ENCODE data around the gene SLC46A3.
A peak's percentile ranks its signal among the peaks of the same experiment; 100 is the strongest.

SLC46A3 gene

GRCh38 chr13:28671126-28671792 lies 47.5 kb downstream of the SLC46A3 start:
- no peak for ATAC-seq (ENCODE audit: insufficient read depth, low read depth)
- H3K4me3 ChIP-seq (ENCODE audit: low read depth in 1 of 2, low read length in 2 of 2): no peak overlapping the region
- no peaks in the 10 kb centered on the region for H3K9me3 ChIP-seq (ENCODE audit: insufficient read depth, low read length, severe bottlenecking)
- H4K20me1 ChIP-seq (ENCODE audit: insufficient read depth, low read length): peaks cover 26% of the 10 kb centered on the region; the same call in 1 of the 2 replicates
- peaks cover 94% of the 10 kb centered on the region for H3K36me3 ChIP-seq (ENCODE audit: insufficient read depth, low read length)
- peaks cover 51% of the 10 kb centered on the region for H3K79me2 ChIP-seq (ENCODE audit: insufficient read depth, low read length)
- peaks cover 7% of the 10 kb centered on the region; the same call in 1 of the 2 replicates for H3K4me1 ChIP-seq (ENCODE audit: insufficient read depth, low read length)
- H3K4me2 ChIP-seq (ENCODE audit: insufficient read depth, low read length): no peak overlapping the region
- no peak overlapping the region for H2AFZ ChIP-seq (ENCODE audit: low read depth, low read length)
- no peak for DNase-seq
- no peak overlapping the region for H3K9ac ChIP-seq (ENCODE audit: low read depth, low read length)
- H3K27ac ChIP-seq (ENCODE audit: low read length): no peak overlapping the region
- no peaks in the 10 kb centered on the region for H3K27me3 ChIP-seq (ENCODE audit: insufficient read depth, low read length, poor library complexity)
- TF ChIP-seq CTCF (IDR thresholded peaks at IDR 0.05; ENCODE audit: borderline replicate concordance, extremely low read depth, low read length, poor library complexity, severe bottlenecking): no peak
- TF ChIP-seq EZH2 (IDR thresholded peaks at IDR 0.05; ENCODE audit: borderline replicate concordance, low read depth, low read length, severe bottlenecking): no peak

GRCh38 chr13:28666897-28667488 lies 51.8 kb downstream of the SLC46A3 start:
- H4K20me1 ChIP-seq (ENCODE audit: insufficient read depth, low read length): peaks cover 46% of the 10 kb centered on the region; the same call in 1 of the 2 replicates
- TF ChIP-seq EZH2 (IDR thresholded peaks at IDR 0.05; ENCODE audit: borderline replicate concordance, low read depth, low read length, severe bottlenecking) (no peak), CTCF (IDR thresholded peaks at IDR 0.05; ENCODE audit: borderline replicate concordance, extremely low read depth, low read length, poor library complexity, severe bottlenecking) (no peak)
- H3K27me3 ChIP-seq (ENCODE audit: insufficient read depth, low read length, poor library complexity): no peaks in the 10 kb centered on the region
- no peak overlapping the region for H2AFZ ChIP-seq (ENCODE audit: low read depth, low read length)
- no peak for ATAC-seq (ENCODE audit: insufficient read depth, low read depth)
- no peak for DNase-seq
- no peak overlapping the region for H3K9ac ChIP-seq (ENCODE audit: low read depth, low read length)
- peaks cover 32% of the 10 kb centered on the region; the same call in 1 of the 2 replicates for H3K4me1 ChIP-seq (ENCODE audit: insufficient read depth, low read length)
- H3K4me3 ChIP-seq (ENCODE audit: low read depth in 1 of 2, low read length in 2 of 2): no peak overlapping the region
- H3K27ac ChIP-seq (ENCODE audit: low read length): no peak overlapping the region
- peaks cover 73% of the 10 kb centered on the region for H3K79me2 ChIP-seq (ENCODE audit: insufficient read depth, low read length)
- H3K36me3 ChIP-seq (ENCODE audit: insufficient read depth, low read length): peaks cover 97% of the 10 kb centered on the region
- H3K4me2 ChIP-seq (ENCODE audit: insufficient read depth, low read length): peak overlapping the region; percentile 27; the same call in 1 of the 2 replicates
- no peaks in the 10 kb centered on the region for H3K9me3 ChIP-seq (ENCODE audit: insufficient read depth, low read length, severe bottlenecking)

- ATAC-seq (ENCODE audit: insufficient read depth, low read depth) (peak; percentile 39), DNase-seq (no peak)
- Histone ChIP-seq H3K9ac (ENCODE audit: low read depth, low read length) (peak overlapping the region; percentile 85), H3K4me1 (ENCODE audit: insufficient read depth, low read length) (peaks cover 59% of the 10 kb centered on the region), H3K27me3 (ENCODE audit: insufficient read depth, low read length, poor library complexity) (no peaks in the 10 kb centered on the region), H3K9me3 (ENCODE audit: insufficient read depth, low read length, severe bottlenecking) (no peaks in the 10 kb centered on the region), H4K20me1 (ENCODE audit: insufficient read depth, low read length) (peaks cover 38% of the 10 kb centered on the region), H3K4me2 (ENCODE audit: insufficient read depth, low read length) (peak overlapping the region; percentile 61), H3K4me3 (ENCODE audit: low read depth in 1 of 2, low read length in 2 of 2) (peak overlapping the region; percentile 71 to 86), H3K36me3 (ENCODE audit: insufficient read depth, low read length) (peaks cover 51% of the 10 kb centered on the region), H3K27ac (ENCODE audit: low read length) (peak overlapping the region; percentile 92), H2AFZ (ENCODE audit: low read depth, low read length) (peak overlapping the region; percentile 76), H3K79me2 (ENCODE audit: insufficient read depth, low read length) (peaks cover 80% of the 10 kb centered on the region)
- no peak for TF ChIP-seq EZH2 (IDR thresholded peaks at IDR 0.05; ENCODE audit: borderline replicate concordance, low read depth, low read length, severe bottlenecking)
- TF ChIP-seq CTCF (IDR thresholded peaks at IDR 0.05; ENCODE audit: borderline replicate concordance, extremely low read depth, low read length, poor library complexity, severe bottlenecking): no peak
Observed at GRCh38 chr13:28659621-28659970, 59.2 kb downstream of the SLC46A3 start.

Measured in DND-41 (cell line).